ENCODE data around the gene ACOT7.

The ACOT7 gene

GRCh38 chr1:6424000-6424565 is 30.5 kb upstream of the ACOT7 start:
- DNase-seq (ENCODE audit: low spot score): no peak

GRCh38 chr1:6423321-6423999 is 29.9 kb upstream of the ACOT7 start:
- DNase-seq (ENCODE audit: low spot score): no peak

- DNase-seq (ENCODE audit: low spot score): no peak
Observed at GRCh38 chr1:6421266-6421665, 27.7 kb upstream of the ACOT7 start.

- DNase-seq (ENCODE audit: low spot score): no peak
Observed at GRCh38 chr1:6420454-6421042, 27.0 kb upstream of the ACOT7 start.

GRCh38 chr1:6419804-6420453 is 26.4 kb upstream of the ACOT7 start, which contains the start of gene HES2:
TSS of gene HES2 (minus strand) at chr1:6419919. CDS start at chr1:6419820, 99 bp downstream.
- DNase-seq (ENCODE audit: low spot score): no peak

- no peak for DNase-seq (ENCODE audit: low spot score)
Observed at GRCh38 chr1:6419397-6419803, 25.8 kb upstream of the ACOT7 start.

GRCh38 chr1:6418668-6419396 is 25.3 kb upstream of the ACOT7 start:
- DNase-seq (ENCODE audit: low spot score): no peak

- DNase-seq (ENCODE audit: low spot score): no peak
Observed at GRCh38 chr1:6417961-6418667, 24.5 kb upstream of the ACOT7 start.

GRCh38 chr1:6416906-6417305 is 23.3 kb upstream of the ACOT7 start:
- DNase-seq (ENCODE audit: low spot score): no peak

- DNase-seq (ENCODE audit: low spot score): no peak
Observed at GRCh38 chr1:6416295-6416656, 22.7 kb upstream of the ACOT7 start.

GRCh38 chr1:6414881-6415626 is 21.5 kb upstream of the ACOT7 start:
- no peak for DNase-seq (ENCODE audit: low spot score)

- DNase-seq (ENCODE audit: low spot score): no peak
Observed at GRCh38 chr1:6414443-6414844, 20.9 kb upstream of the ACOT7 start.

GRCh38 chr1:6412896-6413295 is 19.3 kb upstream of the ACOT7 start:
- DNase-seq (ENCODE audit: low spot score): no peak

GRCh38 chr1:6410248-6410893 is 16.8 kb upstream of the ACOT7 start:
- no peak for DNase-seq (ENCODE audit: low spot score)

GRCh38 chr1:6409733-6410132 is 16.2 kb upstream of the ACOT7 start:
- no peak for DNase-seq (ENCODE audit: low spot score)

- DNase-seq (ENCODE audit: low spot score): no peak
Observed at GRCh38 chr1:6409053-6409452, 15.5 kb upstream of the ACOT7 start.

- no peak for DNase-seq (ENCODE audit: low spot score)
Observed at GRCh38 chr1:6408023-6408422, 14.5 kb upstream of the ACOT7 start.

GRCh38 chr1:6401673-6402072 is 8.1 kb upstream of the ACOT7 start:
- DNase-seq (ENCODE audit: low spot score): no peak

- no peak for DNase-seq (ENCODE audit: low spot score)
Observed at GRCh38 chr1:6399294-6399693, 5.7 kb upstream of the ACOT7 start.

GRCh38 chr1:6397844-6398441 is 4.4 kb upstream of the ACOT7 start:
- no peak for DNase-seq (ENCODE audit: low spot score)

Measured in globus pallidus (tissue), 1 donor.